ENCODE measurements around the gene MLPH.

DNA sequence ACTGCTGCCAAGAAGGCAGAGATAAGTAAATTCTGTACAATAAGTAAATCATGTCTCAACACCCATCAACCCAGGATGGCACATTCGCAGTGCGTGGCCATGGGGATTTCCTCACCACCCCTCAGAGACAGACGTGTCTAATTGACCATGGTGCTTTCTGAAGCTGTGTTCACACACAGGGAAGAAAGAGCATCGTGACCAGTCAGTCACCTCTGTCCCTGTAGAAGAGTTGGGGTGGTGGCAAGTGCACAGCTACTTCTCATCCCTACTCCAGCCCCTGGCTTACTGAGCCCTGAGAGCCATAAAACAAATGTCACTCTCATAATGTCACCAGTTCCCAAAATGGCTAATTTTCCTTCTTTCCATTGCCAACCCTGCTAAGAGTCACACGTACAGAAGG is 31.3 kb upstream of the MLPH start:
- TF ChIP-seq POLR2A (IDR thresholded peaks at IDR 0.05) = no peak
- TF ChIP-seq, protein P1, sequence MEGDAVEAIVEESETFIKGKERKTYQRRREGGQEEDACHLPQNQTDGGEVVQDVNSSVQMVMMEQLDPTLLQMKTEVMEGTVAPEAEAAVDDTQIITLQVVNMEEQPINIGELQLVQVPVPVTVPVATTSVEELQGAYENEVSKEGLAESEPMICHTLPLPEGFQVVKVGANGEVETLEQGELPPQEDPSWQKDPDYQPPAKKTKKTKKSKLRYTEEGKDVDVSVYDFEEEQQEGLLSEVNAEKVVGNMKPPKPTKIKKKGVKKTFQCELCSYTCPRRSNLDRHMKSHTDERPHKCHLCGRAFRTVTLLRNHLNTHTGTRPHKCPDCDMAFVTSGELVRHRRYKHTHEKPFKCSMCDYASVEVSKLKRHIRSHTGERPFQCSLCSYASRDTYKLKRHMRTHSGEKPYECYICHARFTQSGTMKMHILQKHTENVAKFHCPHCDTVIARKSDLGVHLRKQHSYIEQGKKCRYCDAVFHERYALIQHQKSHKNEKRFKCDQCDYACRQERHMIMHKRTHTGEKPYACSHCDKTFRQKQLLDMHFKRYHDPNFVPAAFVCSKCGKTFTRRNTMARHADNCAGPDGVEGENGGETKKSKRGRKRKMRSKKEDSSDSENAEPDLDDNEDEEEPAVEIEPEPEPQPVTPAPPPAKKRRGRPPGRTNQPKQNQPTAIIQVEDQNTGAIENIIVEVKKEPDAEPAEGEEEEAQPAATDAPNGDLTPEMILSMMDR (IDR thresholded peaks at IDR 0.05) = no peak

Data from lower leg skin (tissue), 3 donors.